Stimulated activated CD8-positive, alpha-beta memory T cell treated with anti-CD3 and anti-CD28 coated beads, Interleukin-12 subunit alpha, Interleukin-12 subunit beta, amount 100 ng/mL, for 24 hours (primary cell): ENCODE measurements around the gene CCL21.

Experiments
- DNase-seq: peaks from one replicate; pipeline ENCODE4 v3.0.0-alpha.2; 2020; ENCODE audit errors: extremely low read depth

The CCL21 gene

DNA sequence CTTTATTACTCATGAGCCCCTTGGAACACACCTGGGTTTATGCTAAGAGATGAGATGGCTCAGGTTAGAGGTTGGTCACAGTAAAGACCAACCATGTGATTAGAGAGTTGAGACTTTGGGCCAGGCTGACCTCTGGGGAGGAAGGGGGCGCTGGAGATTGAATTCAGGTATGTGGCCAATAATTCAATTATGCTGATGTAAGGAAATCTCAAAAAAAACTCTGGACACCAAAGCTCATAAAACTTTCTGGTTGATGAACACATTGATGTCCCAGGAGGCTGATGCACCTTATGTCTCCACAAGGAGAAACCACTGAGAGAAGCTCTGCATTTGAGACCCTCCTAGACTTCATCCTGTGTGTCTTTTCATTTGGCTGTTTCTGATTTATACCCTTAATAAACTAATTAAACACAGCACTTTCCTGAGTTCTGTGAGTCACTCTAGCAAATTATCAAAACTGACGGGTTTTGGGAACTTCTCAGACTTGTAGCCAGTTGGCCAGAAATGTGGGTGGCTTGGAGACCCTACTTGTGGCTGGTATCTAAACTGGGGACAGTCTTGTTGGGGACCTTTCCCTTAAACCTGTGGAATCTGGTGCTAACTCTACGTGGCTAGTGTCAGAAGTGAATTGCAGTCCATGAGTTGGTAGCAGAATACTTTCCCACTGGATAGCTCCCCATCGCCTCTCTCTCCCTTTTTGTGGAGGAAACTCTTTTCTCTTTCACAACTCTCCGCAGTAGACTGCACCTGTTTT, 40.0 kb downstream of the CCL21 start:
- DNase-seq, result no peak

DNA sequence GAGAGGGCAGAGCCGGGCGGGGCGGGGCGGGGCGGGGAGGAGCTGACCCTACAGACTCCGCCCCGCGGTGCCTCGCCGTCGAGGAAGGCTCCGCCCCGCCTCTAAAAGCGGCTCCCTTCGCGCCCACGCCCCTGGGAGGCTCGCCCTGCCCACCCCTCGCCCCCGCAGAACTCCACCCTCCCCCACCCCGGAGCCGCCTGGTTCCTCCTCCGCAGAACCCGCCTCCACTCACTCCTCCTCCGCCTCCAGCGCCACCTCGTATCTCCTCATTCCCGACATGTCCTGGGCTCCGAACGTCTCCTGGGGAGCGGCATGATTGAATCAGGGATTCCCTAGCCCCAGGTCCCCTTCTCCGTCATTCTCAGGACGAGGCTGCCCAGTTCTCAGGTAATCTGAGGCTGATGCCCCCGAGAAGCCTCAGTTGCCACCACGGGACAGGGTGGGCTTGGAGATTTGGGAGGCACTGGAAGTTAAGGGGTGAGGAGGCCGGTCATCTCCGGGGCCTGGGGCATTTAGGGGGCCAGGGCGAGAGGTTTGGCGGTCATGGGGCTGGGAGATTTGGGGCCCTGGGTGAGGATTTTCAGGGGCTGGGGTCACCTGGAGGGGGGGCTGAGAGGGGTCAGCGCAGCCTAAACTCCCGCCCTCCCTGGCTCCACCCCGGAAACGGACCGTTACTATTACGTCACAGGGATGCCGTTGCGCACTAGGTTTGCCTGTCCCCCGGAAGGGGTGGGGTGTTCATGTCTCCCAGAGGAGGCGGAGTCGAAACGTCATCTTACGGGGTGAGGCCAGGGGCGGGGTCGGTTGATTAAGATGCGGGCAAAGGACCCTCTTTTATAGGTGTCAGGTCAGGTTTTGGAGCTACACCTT, 44.3 kb downstream of the CCL21 start:
- DNase-seq, result peak; percentile 66

DNA sequence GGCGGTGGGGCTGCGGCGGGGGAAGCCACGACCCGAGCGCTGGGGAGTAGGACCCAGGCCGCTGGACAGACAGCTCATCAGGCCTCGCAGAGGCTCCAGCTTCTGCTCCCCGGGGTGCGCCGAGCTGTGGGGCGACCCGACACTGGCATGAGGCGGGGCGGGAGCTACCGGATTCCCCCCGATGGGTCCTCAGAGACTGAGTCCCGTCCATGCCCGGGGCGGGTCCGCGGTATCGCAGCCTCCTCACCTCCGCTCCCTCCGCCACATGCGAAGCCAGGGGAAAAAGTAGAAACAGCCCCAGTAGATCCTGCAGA, 44.9 kb downstream of the CCL21 start:
- DNase-seq, result no peak

DNA sequence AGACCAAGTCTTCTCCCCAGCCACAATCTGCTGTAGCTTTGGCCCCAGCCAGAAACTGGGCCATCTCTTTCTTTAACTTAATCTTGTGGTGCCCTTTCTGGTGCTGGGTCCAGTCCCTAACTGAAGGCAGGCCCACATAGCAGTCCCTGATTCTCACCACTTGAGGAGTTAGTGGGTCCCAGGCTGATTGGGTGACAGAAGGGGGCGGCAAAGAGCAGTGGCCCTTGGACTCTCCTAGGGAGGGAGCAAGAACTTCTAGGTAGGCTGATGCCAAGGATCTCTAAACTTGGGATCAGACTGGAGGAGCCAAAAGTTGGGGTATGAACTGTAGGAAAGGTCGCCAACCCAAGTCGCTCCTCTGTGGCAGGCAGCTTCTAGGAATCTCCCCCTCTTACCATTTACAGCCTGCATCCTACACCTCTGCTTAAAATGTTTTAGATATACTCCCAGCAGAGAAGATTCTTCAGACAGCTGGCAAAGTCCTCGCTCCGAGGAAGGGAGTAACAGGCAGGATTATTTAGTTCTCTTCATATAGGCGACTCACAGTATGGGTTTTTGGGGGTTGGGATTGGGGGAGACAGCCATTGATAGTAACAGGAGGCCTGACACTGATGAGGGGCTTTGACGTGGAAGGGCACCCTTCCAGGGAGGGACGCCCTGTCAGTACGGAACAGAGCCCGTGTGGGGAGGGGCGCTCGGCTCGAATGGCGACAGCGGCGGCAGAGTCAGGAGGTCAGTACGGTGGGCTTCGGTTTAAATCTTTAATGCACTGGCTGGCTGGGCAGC, 45.5 kb downstream of the CCL21 start:
- DNase-seq, result peak; percentile 36

DNA sequence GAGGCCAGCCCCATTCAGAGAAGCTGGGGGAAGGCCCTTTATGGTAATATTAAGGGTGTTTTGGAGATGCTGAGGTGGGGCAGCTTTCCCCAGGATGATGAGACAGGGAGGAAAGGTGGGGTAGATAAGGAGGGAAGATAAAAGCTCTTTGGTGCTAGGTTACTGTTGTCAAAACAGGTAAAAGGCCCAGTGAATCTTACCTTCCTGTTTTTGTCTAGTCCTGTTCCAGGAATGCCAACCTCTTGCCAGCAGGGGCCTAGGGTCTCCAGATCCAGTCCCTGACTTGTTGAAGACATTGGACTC, 46.7 kb downstream of the CCL21 start:
- no peak for DNase-seq

DNA sequence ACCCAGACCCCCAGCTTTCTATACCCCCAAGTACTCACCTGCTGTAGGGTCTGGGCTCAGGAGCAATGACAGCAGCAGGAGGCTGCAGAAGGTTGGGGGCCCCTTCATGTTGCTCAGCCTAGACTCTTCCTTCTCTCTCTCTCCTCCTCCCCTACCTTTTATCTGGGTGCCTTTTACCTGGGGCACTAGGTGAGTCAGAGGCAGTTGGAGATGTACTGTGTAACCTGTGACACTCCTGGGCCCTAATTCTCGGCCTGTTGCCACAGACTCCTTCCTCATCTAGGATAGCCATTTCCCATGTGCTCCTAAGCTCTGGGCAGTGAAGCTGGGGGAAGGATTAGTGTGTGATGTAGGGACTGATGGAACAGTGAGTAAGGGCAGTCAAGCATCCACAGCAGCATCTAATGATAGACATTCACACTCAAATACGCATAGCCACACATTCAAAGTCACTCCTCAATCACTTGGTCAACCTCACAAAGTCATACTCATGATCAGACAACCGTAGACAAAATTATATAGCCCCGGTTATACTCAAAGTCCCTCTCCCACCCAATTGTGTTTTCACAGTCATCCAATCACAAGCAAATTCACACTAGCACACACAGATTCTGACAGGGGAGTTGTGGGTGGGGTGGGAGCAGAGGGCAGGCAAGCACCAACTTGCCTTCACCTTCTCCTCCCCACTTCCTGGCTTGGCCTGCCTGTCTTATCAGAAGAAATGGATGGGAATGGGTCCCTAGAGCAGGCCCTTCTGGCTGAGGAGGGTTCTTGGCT, 47.2 kb downstream of the CCL21 start, which contains the start of gene CCL27:
CCL27 (minus strand) TSS at position 132 of the 777 bp plus-strand sequence; CDS start at position 108, 24 bp downstream.
- DNase-seq, result no peak

DNA sequence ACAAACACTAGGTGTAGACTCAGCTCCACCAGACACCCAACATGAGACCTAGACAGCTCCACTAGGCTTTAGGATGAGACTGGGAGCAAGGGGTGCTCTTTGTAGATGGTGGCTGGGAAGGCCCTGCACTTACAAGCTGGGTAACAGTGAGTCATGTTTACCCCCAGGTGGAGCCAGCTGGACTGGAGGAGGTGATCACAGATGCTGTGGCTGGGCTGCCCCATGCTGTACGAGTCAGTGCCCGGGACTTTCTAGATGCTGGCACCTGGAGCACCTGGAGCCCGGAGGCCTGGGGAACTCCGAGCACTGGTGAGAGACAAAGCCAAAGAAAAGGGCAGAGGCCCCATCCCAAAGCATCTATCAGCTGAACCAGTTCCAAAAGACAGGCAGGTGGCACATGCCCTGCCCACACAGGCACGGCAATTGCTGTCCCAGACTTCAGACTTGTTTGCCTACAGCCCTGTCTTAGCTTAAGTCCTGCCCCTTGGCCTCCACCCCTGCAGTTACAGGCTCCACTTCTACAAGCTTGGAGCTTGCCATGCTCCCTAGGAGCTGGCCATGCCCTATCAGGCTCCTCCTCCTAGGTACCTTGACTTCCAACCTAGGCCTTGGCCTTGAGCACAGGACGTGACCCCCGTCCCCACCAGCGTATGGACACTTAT, 50.2 kb downstream of the CCL21 start:
- DNase-seq, result no peak
